IMR-90 (cell line): ENCODE data around the gene PARD3. TPM values are rescaled to one million over a fixed set of nuclear protein-coding genes. Genes with fewer than 3 reads are reported as not detected.
"Not testable (repeated sequence)": the region's sequence is repeated elsewhere in the genome, so short reads cannot be mapped to it uniquely, and the experiment has no call there.

Source experiments
- ATAC-seq: fragments of 200-7000 bp; cut with Tn5 transposase; 2 replicates; pipeline ENCODE4 v1.9.1; 2020; ENCODE audit warnings: low read depth, mild to moderate bottlenecking, moderate library complexity
- BruUV-seq: library from RNA; stranded (reverse); fragments of 400-500 nt; replicated peaks from 2 replicates; lab custom pipeline; 2021; lab: Mats Ljungman, UMichigan
- CTCF ChIA-PET: fragments of 300-600 bp; formaldehyde crosslinking; extraction: SDS; loops from one replicate; lab custom pipeline; 2021; ENCODE audit warnings: antibody characterized with exemption; lab: Yijun Ruan, JAX
- POLR2A ChIA-PET: fragments of 300-600 bp; sonication (Branson Sonifier 250); formaldehyde crosslinking; loops from one replicate; lab custom pipeline; 2022; ENCODE audit warnings: antibody characterized with exemption; ENCODE audit not compliant: unreplicated experiment; lab: Charles Lee
- DNase-seq: peaks from one replicate; pipeline ENCODE4 v3.0.0; 2013
- H2AFZ ChIP-seq: replicated peaks from 2 replicates; pipeline ENCODE3; 2013; ENCODE audit warnings: low read length, mild to moderate bottlenecking; ENCODE audit not compliant: poor library complexity
- H2AK5ac ChIP-seq: 2 replicates; pipeline ENCODE4 v1.6.1; 2013; ENCODE audit warnings: low read depth, low read length, inconsistent platforms
- H2AK9ac ChIP-seq: replicated peaks from 2 replicates; pipeline ENCODE3; 2013; ENCODE audit warnings: mild to moderate bottlenecking, low read depth, low read length, moderate library complexity; ENCODE audit not compliant: poor library complexity
- H2BK120ac ChIP-seq: 2 replicates; pipeline ENCODE4 v1.6.1; 2013; ENCODE audit warnings: low read depth, low read length, inconsistent platforms
- H2BK15ac ChIP-seq: 3 replicates; pipeline ENCODE4 v1.6.1; 2013; ENCODE audit warnings: low read depth, low read length, inconsistent platforms
- H2BK20ac ChIP-seq: 2 replicates; pipeline ENCODE4 v1.6.1; 2013; ENCODE audit warnings: low read depth, mild to moderate bottlenecking, inconsistent platforms, low read length, moderate library complexity
- H2BK5ac ChIP-seq: 2 replicates; pipeline ENCODE4 v1.6.1; 2013; ENCODE audit warnings: mild to moderate bottlenecking, low read depth, low read length, inconsistent platforms; ENCODE audit not compliant: poor library complexity, severe bottlenecking
- H3K14ac ChIP-seq: replicated peaks from 2 replicates; pipeline ENCODE4 v1.6.1; 2013; ENCODE audit warnings: low read depth, low read length, inconsistent platforms
- H3K18ac ChIP-seq: 2 replicates; pipeline ENCODE4 v1.6.1; 2013; ENCODE audit warnings: low read depth, low read length, control low read depth
- H3K23ac ChIP-seq: 2 replicates; pipeline ENCODE4 v1.6.1; 2013; ENCODE audit warnings: low read depth, low read length, inconsistent platforms
- H3K27ac ChIP-seq: 2 replicates; pipeline ENCODE4 v1.5.1; 2013; ENCODE audit warnings: mild to moderate bottlenecking, control low read depth, low read length; ENCODE audit not compliant: insufficient read depth
- H3K27me3 ChIP-seq: 2 replicates; pipeline ENCODE4 v1.6.1; 2013; ENCODE audit warnings: low read length; ENCODE audit not compliant: control insufficient read depth, insufficient read depth
- H3K36me3 ChIP-seq: 2 replicates; pipeline ENCODE4 v1.6.1; 2013; ENCODE audit warnings: low read length, mixed read lengths; ENCODE audit not compliant: control insufficient read depth, insufficient read depth
- H3K4ac ChIP-seq: 2 replicates; pipeline ENCODE4 v1.6.1; 2013; ENCODE audit warnings: low read depth, low read length, inconsistent platforms
- H3K4me1 ChIP-seq: 2 replicates; pipeline ENCODE4 v1.6.1; 2013; ENCODE audit warnings: low read length, mixed read lengths; ENCODE audit not compliant: control insufficient read depth, insufficient read depth
- H3K4me2 ChIP-seq: 2 replicates; pipeline ENCODE4 v1.6.1; 2013; ENCODE audit warnings: low read depth, mild to moderate bottlenecking, control low read depth, low read length, moderate library complexity
- H3K4me3 ChIP-seq: 2 replicates; pipeline ENCODE4 v1.5.1; 2013; ENCODE audit warnings: low read depth, mild to moderate bottlenecking, control low read depth, low read length, moderate library complexity; ENCODE audit not compliant: insufficient read depth
- H3K56ac ChIP-seq: 2 replicates; pipeline ENCODE4 v1.6.1; 2013; ENCODE audit warnings: low read length, inconsistent platforms; ENCODE audit not compliant: insufficient read depth; ENCODE audit errors: extremely low read depth
- H3K79me1 ChIP-seq, 2 experiments: 2 replicates each; pipeline ENCODE4 v1.6.1; 2013; ENCODE audit warnings: low read length in 2 of 2, inconsistent platforms in 1 of 2, low read depth in 1 of 2
- H3K9ac ChIP-seq: 2 replicates; pipeline ENCODE4 v1.6.1; 2013; ENCODE audit warnings: low read depth, low read length, control low read depth
- H3K9me1 ChIP-seq: 2 replicates; pipeline ENCODE4 v1.6.1; 2013; ENCODE audit warnings: low read length, inconsistent platforms; ENCODE audit not compliant: insufficient read depth
- H3K9me3 ChIP-seq: 2 replicates; pipeline ENCODE4 v1.6.1; 2013; ENCODE audit warnings: low read length; ENCODE audit not compliant: control insufficient read depth, insufficient read depth
- H4K20me1 ChIP-seq: 2 replicates; pipeline ENCODE4 v1.6.1; 2013; ENCODE audit warnings: low read length, inconsistent platforms; ENCODE audit not compliant: insufficient read depth
- H4K5ac ChIP-seq: 2 replicates; pipeline ENCODE4 v1.6.1; 2013; ENCODE audit warnings: mild to moderate bottlenecking, low read depth, low read length, control low read depth
- H4K8ac ChIP-seq, 2 experiments: 2 replicates each; pipeline ENCODE4 v1.6.1; 2013; ENCODE audit warnings: low read depth in 2 of 2, low read length in 2 of 2, control low read depth in 1 of 2, inconsistent platforms in 1 of 2
- H4K91ac ChIP-seq: 2 replicates; pipeline ENCODE4 v1.6.1; 2013; ENCODE audit warnings: low read depth, low read length, inconsistent platforms; ENCODE audit not compliant: insufficient read depth
- WGBS, 2 experiments: methylation state at CpG; one replicate each; pipeline versions ENCODE4 v1.1.5 to v1.1.7; 2013; ENCODE audit warnings: missing lambda C conversion rate in 2 of 2; ENCODE audit not compliant: insufficient read length in 1 of 2; ENCODE audit errors: extremely low coverage in 2 of 2; 5-methylcytosine and 5-hydroxymethylcytosine counted together
- dilution Hi-C: fragments of 300-500 bp; cut with HindIII; formaldehyde crosslinking; loops from one replicate; pipeline ENCODE4 v1.14.3; 2018; ENCODE audit warnings: low sequenced_read_pairs; ENCODE audit not compliant: unreplicated experiment
- in situ Hi-C: fragments of 300-500 bp; cut with MboI; formaldehyde crosslinking; loops from 3 replicates; pipeline ENCODE4 v1.14.3; 2019; ENCODE audit warnings: low sequenced_read_pairs, inconsistent platforms, mixed read lengths
- intact Hi-C: fragments of 100-400 bp; cut with micrococcal nuclease; formaldehyde crosslinking; loops from 2 replicates; pipeline ENCODE4 v1.10.0; 2022
- polyA plus RNA-seq, 3 experiments: library from polyadenylated mRNA; depleted of rRNA; stranded (reverse); fragments of >200 nt; gene quantifications; 2 replicates each; pipeline ENCODE4 v1.2.3, GENCODE V29; 2012; ENCODE audit warnings: low replicate concordance in 1 of 3
- total RNA-seq: library from RNA; depleted of rRNA; stranded (reverse); fragments of >200 nt; gene quantifications from 2 replicates; pipeline ENCODE4 v1.2.3, GENCODE V29; 2012

Gene PARD3
- total and polyA plus RNA-seq, 2 of the 4 experiments (the other 2 are of a cell fraction): 14.6 to 37.5 TPM

DNA sequence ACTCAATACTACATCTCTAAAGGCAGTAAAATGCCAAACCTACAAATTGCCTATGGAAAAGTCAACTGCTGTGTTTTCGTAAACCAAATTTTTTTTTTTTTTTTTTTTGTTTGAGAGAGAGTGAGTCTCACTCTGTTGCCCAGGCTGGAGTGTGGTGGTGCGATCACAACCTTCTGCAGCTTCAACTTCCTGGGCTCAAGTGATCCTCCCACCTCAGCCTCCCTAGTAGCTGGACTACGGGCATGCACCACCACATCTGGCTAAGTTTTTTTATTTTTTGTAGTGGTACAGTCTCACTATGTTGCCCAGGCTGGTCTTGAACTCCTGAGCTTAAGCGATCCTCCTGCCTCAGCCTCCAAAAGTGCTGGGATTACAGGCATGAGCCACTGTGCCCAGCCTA is 74.0 kb downstream of the PARD3 start:
- H4K91ac ChIP-seq, H2BK15ac ChIP-seq, H2AK5ac ChIP-seq, in situ Hi-C loops, H3K56ac ChIP-seq, CTCF ChIA-PET, H4K8ac ChIP-seq, H3K18ac ChIP-seq, POLR2A ChIA-PET, H3K27me3 ChIP-seq, H3K4me1 ChIP-seq, H3K23ac ChIP-seq, H2AFZ ChIP-seq, H3K4me3 ChIP-seq, H3K9me3 ChIP-seq, H2BK20ac ChIP-seq, H3K36me3 ChIP-seq, H3K4ac ChIP-seq, H3K9ac ChIP-seq, H2AK9ac ChIP-seq, H3K14ac ChIP-seq, H4K5ac ChIP-seq, BruUV-seq, ATAC-seq, H3K4me2 ChIP-seq, H2BK120ac ChIP-seq, dilution Hi-C loops, H2BK5ac ChIP-seq, DNase-seq, H3K27ac ChIP-seq: not testable (repeated sequence)
- H3K79me1 ChIP-seq: peaks cover 39 to 74% of the 10 kb centered on the region in 2 experiments
- H3K9me1 ChIP-seq: peaks cover 10% of the 10 kb centered on the region
- WGBS, 2 experiments: no CpG with 5 or more reads among the region's 4 CpGs
- intact Hi-C loops: loop anchor here (1.0 kb wide), 1 partner anchor 21 kb away; no protein-coding TSS in a partner anchor
- H4K20me1 ChIP-seq: peaks cover 16% of the 10 kb centered on the region; the same call in 1 of the 2 replicates
